GM23248 (cell line): Measurements from ENCODE around the gene LMF1.

ENCODE experiments used
- EZH2 ChIP-seq: fragments of 200-600 bp; sonication (generic); IDR thresholded peaks from 2 replicates; pipeline ENCODE4 v1.6.1; 2018; ENCODE audit warnings: antibody characterized with exemption, mild to moderate bottlenecking; ENCODE audit not compliant: insufficient read depth, poor library complexity, severe bottlenecking
- EZH2phosphoT487 ChIP-seq: fragments of 200-600 bp; sonication (generic); IDR thresholded peaks from 2 replicates; pipeline ENCODE4 v1.6.1; 2018; ENCODE audit warnings: antibody characterized with exemption, moderate library complexity, mild to moderate bottlenecking, low read depth; ENCODE audit not compliant: insufficient read depth

DNA sequence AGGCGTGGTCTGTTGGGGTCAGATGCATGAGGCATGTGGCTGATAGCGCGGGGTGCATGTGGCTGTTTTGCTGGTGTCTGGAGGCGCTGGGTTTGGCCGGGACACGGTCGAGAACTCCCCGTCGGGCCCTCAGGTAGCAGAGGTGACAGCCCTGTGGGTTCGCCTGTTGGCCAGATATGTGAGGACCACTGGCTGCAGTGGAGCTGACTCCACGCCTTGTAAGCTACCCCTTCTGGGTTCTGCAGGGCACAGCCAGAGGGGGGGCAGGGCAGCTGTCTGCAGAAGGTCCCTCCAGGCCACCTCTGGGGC is 49.3 kb upstream of the LMF1 start:
- TF ChIP-seq EZH2 (no peak), EZH2phosphoT487 (no peak)
